GM19397 (cell line): Measurements from ENCODE around the gene TMEM120A.

Source experiments
- ATAC-seq: cut with Tn5 transposase; IDR thresholded peaks from one replicate; pipeline ENCODE4 v1.9.1; 2021; ENCODE audit warnings: mild to moderate bottlenecking, moderate library complexity; ENCODE audit not compliant: unreplicated experiment

Gene TMEM120A

GRCh38 chr7:75995996-75996395 lies 1.6 kb upstream of the TMEM120A start:
- ATAC-seq = no peak

GRCh38 chr7:75995052-75995471 lies 667 bp upstream of the TMEM120A start:
- ATAC-seq = no peak

DNA sequence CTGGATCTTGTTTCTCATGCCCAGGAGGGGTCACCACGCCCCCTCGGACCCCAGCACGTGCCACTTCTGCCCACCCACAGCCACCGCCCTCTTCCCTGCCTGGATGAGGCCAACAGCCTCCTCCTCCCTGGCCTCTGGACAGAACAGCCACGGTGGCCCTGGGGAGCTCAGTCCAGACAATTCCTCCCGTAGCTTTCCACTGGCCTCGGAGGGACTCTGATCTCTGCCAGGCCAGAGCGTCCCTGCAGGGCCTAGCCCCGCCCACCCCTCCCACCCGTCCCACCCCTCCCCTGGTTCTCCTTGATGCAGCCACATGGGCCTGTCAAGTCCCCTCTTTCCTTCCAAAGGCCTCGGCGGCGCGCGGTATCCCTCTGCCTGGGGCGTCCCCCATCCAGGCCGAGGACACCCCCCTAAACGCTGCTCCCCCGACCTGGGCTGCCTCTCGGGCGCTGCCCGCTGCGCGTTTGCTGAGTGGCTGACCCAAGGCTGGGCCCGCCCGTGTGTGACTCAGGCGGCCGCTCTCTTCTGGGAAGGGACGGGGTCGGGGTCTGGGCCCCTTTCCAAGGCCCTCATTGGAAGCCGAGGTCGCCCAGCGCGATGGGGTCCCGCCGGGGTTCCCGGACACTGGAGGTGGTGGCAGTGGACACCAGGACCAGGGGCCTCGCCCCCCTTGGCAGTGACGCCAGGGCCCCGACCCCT lies 557 bp downstream of the TMEM120A start:
- ATAC-seq = peak; percentile 5

DNA sequence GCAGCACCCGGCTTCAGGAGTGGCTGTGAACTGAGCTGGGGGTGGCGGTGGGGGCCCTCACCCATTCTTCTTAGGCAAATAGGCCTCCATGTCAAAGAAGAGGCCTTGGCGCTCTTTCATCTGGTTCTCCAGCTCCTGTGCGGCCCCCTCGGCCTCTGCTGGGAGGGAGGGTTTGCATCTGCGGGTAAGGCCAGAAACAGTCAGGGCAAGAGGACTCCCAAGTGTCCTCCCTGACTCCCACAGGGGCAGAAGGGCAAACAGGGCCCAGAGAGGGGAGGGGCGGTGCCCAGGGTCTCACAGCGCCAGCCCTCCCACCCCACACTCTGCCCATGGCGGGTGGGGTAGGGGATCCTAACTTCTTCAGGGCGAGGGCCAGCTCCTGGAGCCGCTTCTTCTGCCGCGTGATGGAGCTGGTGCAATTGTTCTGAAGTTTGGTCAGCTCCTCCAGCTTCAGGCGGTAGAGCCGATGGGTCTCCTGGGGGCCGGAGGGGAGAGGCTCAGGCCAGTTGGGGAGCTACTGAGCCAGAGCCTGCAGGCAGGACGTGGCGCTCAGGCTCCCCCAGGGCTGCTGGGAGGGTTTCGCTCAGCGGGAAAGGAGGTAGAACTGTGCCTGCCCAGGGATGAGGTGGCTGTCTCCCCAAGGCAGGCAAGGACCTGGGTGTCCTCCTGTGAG lies 2.2 kb downstream of the TMEM120A start:
- ATAC-seq = no peak

GRCh38 chr7:75991531-75992082 lies 2.8 kb downstream of the TMEM120A start:
- ATAC-seq = no peak

- ATAC-seq = no peak
These were observed 4.7 kb downstream of the TMEM120A start for GRCh38 chr7:75989500-75990388.

- ATAC-seq = no peak
These were observed 5.6 kb downstream of the TMEM120A start for GRCh38 chr7:75988568-75989499.

- ATAC-seq = no peak
These were observed 6.4 kb downstream of the TMEM120A start for GRCh38 chr7:75987805-75988567.

DNA sequence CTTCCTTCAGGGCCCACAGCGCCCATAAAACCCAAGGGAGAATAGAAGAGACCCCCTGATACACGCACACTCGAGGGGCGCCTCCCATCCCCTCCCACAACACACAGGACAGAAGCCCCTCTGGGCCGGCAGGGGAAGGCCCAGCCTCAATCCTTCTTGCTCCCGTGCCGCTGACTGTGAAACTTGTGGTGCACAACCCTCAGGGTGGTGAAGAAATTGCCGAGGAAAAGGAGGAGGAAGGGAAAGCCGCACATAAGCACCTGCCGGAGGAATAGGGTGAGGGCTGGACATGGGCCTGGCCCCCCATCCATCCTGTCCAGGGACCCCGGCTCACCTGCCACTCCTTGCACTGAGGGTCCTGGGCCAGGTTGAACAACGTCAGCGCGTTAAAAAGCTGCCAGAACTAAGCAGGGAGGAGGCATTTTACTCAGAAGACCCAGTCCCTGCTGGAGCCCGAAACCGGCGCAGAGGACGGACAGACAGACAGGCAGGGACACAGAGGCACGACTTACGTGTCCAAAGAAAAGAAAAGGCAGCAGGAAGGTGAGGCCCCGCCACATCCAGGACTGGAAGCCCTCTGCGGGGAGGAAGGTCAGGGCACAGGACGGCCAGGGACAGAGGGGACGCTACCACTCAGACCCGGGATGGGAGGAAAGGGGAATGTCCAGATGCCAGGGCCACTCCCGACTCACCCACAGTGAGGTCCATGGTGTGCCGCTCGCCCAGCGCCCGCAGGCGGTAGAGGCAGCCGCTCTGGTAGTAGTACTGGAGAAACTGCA lies 7.2 kb downstream of the TMEM120A start:
- no peak for ATAC-seq

DNA sequence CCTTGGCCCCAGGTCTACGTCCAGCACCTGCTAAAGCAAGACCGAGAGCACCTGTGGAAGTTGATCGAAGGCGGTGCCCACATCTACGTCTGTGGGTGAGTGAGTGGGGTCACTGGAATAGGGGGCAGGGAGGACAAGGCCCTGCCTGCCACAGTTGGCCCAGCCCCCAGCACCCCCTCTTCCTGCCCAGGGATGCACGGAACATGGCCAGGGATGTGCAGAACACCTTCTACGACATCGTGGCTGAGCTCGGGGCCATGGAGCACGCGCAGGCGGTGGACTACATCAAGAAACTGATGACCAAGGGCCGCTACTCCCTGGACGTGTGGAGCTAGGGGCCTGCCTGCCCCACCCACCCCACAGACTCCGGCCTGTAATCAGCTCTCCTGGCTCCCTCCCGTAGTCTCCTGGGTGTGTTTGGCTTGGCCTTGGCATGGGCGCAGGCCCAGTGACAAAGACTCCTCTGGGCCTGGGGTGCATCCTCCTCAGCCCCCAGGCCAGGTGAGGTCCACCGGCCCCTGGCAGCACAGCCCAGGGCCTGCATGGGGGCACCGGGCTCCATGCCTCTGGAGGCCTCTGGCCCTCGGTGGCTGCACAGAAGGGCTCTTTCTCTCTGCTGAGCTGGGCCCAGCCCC lies 8.1 kb downstream of the TMEM120A start:
- ATAC-seq = no peak

GRCh38 chr7:75985518-75986146 lies 8.8 kb downstream of the TMEM120A start:
- ATAC-seq = no peak

GRCh38 chr7:75985009-75985517 lies 9.3 kb downstream of the TMEM120A start:
- ATAC-seq = no peak

DNA sequence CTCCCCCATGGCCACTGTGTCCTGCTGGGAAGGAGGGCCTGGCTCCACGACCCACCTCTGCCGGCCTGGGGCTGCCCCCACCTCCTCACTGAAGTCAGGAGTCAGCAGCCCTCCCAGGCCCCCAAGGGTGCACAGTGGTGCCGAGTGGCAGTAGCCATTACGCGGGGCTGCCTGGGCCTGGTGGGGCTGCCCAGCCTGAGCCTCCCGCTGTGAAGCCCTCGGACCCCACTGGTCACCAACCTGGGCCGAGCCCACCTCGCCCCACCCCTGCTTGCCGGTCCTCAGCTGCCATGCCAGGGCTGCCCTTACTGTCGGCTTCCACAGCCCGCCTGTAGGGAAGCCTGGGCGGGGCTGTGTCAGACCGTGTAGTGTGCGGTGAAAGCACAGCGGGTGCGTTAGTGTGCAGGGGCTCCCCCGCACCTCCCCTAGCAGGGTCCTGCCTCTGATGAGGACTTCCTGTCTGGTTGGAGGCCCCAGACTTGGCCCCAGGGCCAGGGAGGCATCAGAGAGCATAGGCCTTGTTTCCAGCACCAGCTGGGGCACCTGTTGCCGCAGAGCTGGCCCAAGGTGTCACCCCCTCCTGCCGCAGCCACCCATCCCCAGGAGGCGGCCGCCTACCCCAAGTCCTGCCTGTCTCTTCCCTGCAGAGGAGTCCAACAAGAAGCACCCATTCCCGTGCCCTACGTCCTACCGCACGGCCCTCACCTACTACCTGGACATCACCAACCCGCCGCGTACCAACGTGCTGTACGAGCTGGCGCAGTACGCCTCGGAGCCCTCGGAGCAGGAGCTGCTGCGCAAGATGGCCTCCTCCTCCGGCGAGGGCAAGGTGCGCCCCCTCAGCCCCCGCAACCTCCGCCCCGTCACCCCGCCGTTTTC lies 10.0 kb downstream of the TMEM120A start:
- ATAC-seq = no peak

DNA sequence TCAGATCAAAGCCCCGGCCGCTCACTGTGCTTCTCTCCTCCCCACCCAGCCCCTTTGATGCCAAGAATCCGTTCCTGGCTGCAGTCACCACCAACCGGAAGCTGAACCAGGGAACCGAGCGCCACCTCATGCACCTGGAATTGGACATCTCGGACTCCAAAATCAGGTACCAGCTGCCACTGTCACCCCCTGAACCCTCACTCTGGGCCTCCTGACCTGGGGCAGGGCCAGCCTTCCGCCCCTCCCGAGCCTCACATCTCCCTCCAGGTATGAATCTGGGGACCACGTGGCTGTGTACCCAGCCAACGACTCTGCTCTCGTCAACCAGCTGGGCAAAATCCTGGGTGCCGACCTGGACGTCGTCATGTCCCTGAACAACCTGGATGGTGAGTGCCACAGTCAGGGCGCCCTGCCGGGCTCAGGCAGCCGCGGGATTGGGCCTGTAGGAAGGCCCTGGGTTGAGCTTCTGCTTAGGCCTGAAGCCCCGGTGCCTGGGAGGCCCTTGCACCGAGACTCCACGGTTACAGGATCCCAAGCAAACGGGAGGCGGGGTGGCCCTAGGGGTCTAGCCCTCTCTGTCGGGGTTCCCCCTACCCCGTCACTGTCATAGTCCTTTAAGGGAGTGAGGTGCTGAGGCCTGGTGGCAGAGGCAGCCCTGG lies 10.8 kb downstream of the TMEM120A start:
- ATAC-seq = no peak

DNA sequence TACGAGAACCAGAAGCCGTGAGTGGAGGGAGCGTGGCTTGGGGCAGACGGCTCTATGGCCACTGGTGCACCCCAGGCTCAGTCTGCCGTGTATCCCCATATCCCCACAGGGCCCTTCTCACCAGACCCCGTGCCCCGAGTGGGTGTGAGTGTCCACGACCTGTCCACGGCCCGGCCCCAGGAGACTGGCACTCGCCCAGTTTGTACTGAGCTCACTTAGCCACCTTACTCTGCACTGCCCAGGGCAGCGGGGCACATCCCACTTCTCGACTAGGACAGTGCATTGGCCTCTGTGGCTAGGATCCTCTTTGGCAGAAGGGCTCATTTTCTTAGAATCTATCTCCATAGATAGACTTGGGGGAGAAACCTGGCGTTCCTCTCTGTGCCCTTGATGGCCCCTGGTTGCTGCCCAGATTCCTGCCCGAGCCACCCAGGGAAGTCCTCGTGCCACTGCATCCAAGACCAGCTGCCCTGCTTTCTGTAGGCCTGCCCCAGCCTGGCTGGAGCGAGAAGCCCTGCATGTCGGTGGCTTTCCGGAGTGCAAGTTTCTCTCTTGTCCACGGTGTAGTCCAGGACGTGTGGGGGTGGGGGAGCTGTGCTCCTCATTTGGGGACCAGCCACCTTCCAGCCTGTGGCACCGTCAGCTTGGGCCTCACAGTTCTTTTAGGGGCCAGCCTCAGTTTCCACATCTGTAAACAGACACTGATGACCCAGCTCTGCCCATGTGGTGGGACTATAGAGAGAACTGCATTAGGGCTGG lies 11.9 kb downstream of the TMEM120A start:
- no peak for ATAC-seq
